DOHH2 (cell line): ENCODE results near the gene PGBD2.

Experiments used
- H3F3A ChIP-seq: fragments of 200-600 bp; sonication (generic), shearing (Covaris generic); 2 replicates; pipeline ENCODE4 v1.6.0; 2016; ENCODE audit warnings: antibody characterized with exemption, mild to moderate bottlenecking; ENCODE audit not compliant: control insufficient read depth, insufficient read depth
- H3K27ac ChIP-seq: fragments of 200-600 bp; sonication (generic); 2 replicates; pipeline ENCODE4 v1.5.1; 2014; ENCODE audit warnings: low read depth, mild to moderate bottlenecking, low read length, moderate library complexity
- H3K27me3 ChIP-seq: fragments of 200-600 bp; sonication (generic); 2 replicates; pipeline ENCODE4 v1.6.1; 2014; ENCODE audit warnings: mild to moderate bottlenecking, low read length, mixed read lengths; ENCODE audit not compliant: control insufficient read depth
- H3K36me3 ChIP-seq: fragments of 200-600 bp; sonication (generic); 2 replicates; pipeline ENCODE4 v1.6.1; 2014; ENCODE audit warnings: mild to moderate bottlenecking, low read length, moderate library complexity, mixed read lengths; ENCODE audit not compliant: control insufficient read depth
- H3K4me1 ChIP-seq: fragments of 200-600 bp; sonication (generic); 2 replicates; pipeline ENCODE4 v1.6.1; 2014; ENCODE audit warnings: mild to moderate bottlenecking, low read length, mixed read lengths; ENCODE audit not compliant: control insufficient read depth
- H3K4me2 ChIP-seq: fragments of 200-600 bp; sonication (generic); 2 replicates; pipeline ENCODE4 v1.6.0; 2014; ENCODE audit warnings: mild to moderate bottlenecking, low read length, moderate library complexity
- H3K4me3 ChIP-seq: fragments of 200-600 bp; sonication (generic); 2 replicates; pipeline ENCODE4 v1.5.1; 2014; ENCODE audit warnings: mild to moderate bottlenecking, low read length, mixed read lengths
- H3K79me2 ChIP-seq: fragments of 200-600 bp; sonication (generic); 2 replicates; pipeline ENCODE4 v1.6.1; 2014; ENCODE audit warnings: mild to moderate bottlenecking, low read length, mixed read lengths; ENCODE audit not compliant: control insufficient read depth
- H3K9me2 ChIP-seq: fragments of 200-600 bp; sonication (generic); replicated peaks from 2 replicates; pipeline ENCODE4 v1.6.1; 2014; ENCODE audit warnings: mild to moderate bottlenecking, low read length, mixed read lengths; ENCODE audit not compliant: control insufficient read depth
- H3K9me3 ChIP-seq: fragments of 200-600 bp; sonication (generic); 2 replicates; pipeline ENCODE4 v1.6.1; 2014; ENCODE audit warnings: antibody characterized with exemption, low read length, mixed read lengths; ENCODE audit not compliant: control insufficient read depth, insufficient read depth
- H4K20me1 ChIP-seq: fragments of 200-600 bp; sonication (generic); 2 replicates; pipeline ENCODE4 v1.6.0; 2014; ENCODE audit warnings: low read depth, mild to moderate bottlenecking, antibody characterized with exemption, low read length, moderate library complexity; ENCODE audit not compliant: control insufficient read depth, insufficient read depth
- CTCF ChIP-seq: fragments of 200-600 bp; sonication (generic); IDR thresholded peaks from one replicate; pipeline ENCODE4 v1.5.1; 2014; ENCODE audit warnings: antibody characterized with exemption, mild to moderate bottlenecking, low read depth, low read length; ENCODE audit not compliant: poor library complexity, severe bottlenecking
- EZH2phosphoT487 ChIP-seq: fragments of 200-600 bp; sonication (generic); IDR thresholded peaks from 2 replicates; pipeline ENCODE4 v1.6.1; 2017; ENCODE audit warnings: borderline replicate concordance, mild to moderate bottlenecking, antibody characterized with exemption, low read length, moderate library complexity, mixed read lengths

The PGBD2 gene

GRCh38 chr1:248910761-248911160 is 4.7 kb downstream of the PGBD2 start:
- H4K20me1 ChIP-seq = no peaks in the 10 kb centered on the region

GRCh38 chr1:248913933-248914332 is 7.9 kb downstream of the PGBD2 start:
- H3K9me3 ChIP-seq = no peaks in the 10 kb centered on the region
- H3K27me3 ChIP-seq = no peaks in the 10 kb centered on the region
- H3K9me2 ChIP-seq = no peaks in the 10 kb centered on the region
- TF ChIP-seq CTCF = no peak
- TF ChIP-seq EZH2phosphoT487 = no peak
- peaks cover 43% of the 10 kb centered on the region for H3K36me3 ChIP-seq
- H3K4me2 ChIP-seq = no peak overlapping the region
- no peak overlapping the region for H3K27ac ChIP-seq
- H3K4me3 ChIP-seq = no peak overlapping the region
- H3K79me2 ChIP-seq = peaks cover 26% of the 10 kb centered on the region
- no peaks in the 10 kb centered on the region for H3K4me1 ChIP-seq
- no peaks in the 10 kb centered on the region for H4K20me1 ChIP-seq
- no peaks in the 10 kb centered on the region; the same call in 1 of the 2 replicates for H3F3A ChIP-seq

More at GRCh38 chr1:248910761-248911160, 4.7 kb downstream of the PGBD2 start:
- Histone ChIP-seq H3K36me3 (peaks cover 20% of the 10 kb centered on the region; the same call in 1 of the 2 replicates), H3K9me3 (no peaks in the 10 kb centered on the region), H3K4me3 (no peak overlapping the region), H3K9me2 (no peaks in the 10 kb centered on the region), H3K27me3 (no peaks in the 10 kb centered on the region), H3K27ac (no peak overlapping the region), H3F3A (no peaks in the 10 kb centered on the region), H3K4me1 (peaks cover 8% of the 10 kb centered on the region), H3K79me2 (peaks cover 50% of the 10 kb centered on the region), H3K4me2 (no peak overlapping the region)
- TF ChIP-seq EZH2phosphoT487 = no peak
- no peak for TF ChIP-seq CTCF

- TF ChIP-seq EZH2phosphoT487 (no peak), CTCF (no peak)
- H4K20me1 ChIP-seq = no peaks in the 10 kb centered on the region
- no peak overlapping the region for H3K4me2 ChIP-seq
- no peak overlapping the region for H3K27ac ChIP-seq
- no peaks in the 10 kb centered on the region for H3K9me3 ChIP-seq
- peaks cover 16% of the 10 kb centered on the region for H3K79me2 ChIP-seq
- no peak overlapping the region for H3K4me3 ChIP-seq
- no peaks in the 10 kb centered on the region; the same call in 1 of the 2 replicates for H3F3A ChIP-seq
- H3K4me1 ChIP-seq = no peaks in the 10 kb centered on the region
- H3K27me3 ChIP-seq = no peaks in the 10 kb centered on the region
- H3K9me2 ChIP-seq = no peaks in the 10 kb centered on the region
- H3K36me3 ChIP-seq = peaks cover 52% of the 10 kb centered on the region
Measured at GRCh38 chr1:248914796-248915381, 8.9 kb downstream of the PGBD2 start.
